Fibroblast of the aortic adventitia (primary cell): ENCODE results near the gene PRR23E. TPM values are rescaled to one million over a fixed set of nuclear protein-coding genes. Genes with fewer than 3 reads are reported as not detected.

ENCODE experiments used
- DNase-seq: peaks from one replicate; pipeline ENCODE4 v3.0.0-alpha.2; 2010; ENCODE audit warnings: low read depth
- H3K4me3 ChIP-seq: 2 replicates; pipeline ENCODE4 v1.5.1; 2011; ENCODE audit warnings: low read depth, mild to moderate bottlenecking, control low read depth, low read length, moderate library complexity
- total RNA-seq: library from RNA; depleted of rRNA; stranded (reverse); fragments of >200 nt; gene quantifications from 2 replicates; pipeline ENCODE4 v1.2.3, GENCODE V29; 2012; ENCODE audit warnings: low replicate concordance
- TF ChIP-seq, protein P1 (sequence below): IDR thresholded peaks from 2 replicates; pipeline ENCODE4 v1.5.1; 2011; ENCODE audit warnings: mild to moderate bottlenecking, low read length, control low read depth, inconsistent platforms; ENCODE audit not compliant: insufficient read depth

Gene PRR23E
- total RNA-seq, 1 donor, result not detected

DNA sequence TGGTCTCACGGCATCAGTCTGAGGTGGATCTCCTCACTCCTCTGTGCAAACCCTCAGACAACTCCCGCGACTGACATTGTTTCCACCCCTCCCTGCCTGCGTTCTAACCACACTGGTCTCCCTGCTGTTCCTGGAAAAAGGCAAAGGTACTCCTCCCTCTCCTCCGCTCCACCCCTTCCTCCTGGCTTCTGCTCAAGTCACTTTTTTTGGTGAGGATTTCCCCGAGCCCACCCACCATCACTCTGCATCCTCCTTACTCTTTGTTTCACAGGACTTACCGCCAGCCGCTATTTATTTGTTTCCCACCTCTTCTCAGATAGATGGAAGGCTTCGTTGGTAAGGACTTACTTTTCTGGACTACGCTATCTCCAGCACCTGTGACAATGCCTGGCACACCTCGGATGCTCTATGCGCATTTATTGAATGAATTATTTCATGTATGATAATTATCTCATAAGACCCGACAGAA is 25.6 kb downstream of the PRR23E start:
- no peak for DNase-seq
- H3K4me3 ChIP-seq, result no peak overlapping the region
- TF ChIP-seq, protein P1, sequence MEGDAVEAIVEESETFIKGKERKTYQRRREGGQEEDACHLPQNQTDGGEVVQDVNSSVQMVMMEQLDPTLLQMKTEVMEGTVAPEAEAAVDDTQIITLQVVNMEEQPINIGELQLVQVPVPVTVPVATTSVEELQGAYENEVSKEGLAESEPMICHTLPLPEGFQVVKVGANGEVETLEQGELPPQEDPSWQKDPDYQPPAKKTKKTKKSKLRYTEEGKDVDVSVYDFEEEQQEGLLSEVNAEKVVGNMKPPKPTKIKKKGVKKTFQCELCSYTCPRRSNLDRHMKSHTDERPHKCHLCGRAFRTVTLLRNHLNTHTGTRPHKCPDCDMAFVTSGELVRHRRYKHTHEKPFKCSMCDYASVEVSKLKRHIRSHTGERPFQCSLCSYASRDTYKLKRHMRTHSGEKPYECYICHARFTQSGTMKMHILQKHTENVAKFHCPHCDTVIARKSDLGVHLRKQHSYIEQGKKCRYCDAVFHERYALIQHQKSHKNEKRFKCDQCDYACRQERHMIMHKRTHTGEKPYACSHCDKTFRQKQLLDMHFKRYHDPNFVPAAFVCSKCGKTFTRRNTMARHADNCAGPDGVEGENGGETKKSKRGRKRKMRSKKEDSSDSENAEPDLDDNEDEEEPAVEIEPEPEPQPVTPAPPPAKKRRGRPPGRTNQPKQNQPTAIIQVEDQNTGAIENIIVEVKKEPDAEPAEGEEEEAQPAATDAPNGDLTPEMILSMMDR, result no peak

DNA sequence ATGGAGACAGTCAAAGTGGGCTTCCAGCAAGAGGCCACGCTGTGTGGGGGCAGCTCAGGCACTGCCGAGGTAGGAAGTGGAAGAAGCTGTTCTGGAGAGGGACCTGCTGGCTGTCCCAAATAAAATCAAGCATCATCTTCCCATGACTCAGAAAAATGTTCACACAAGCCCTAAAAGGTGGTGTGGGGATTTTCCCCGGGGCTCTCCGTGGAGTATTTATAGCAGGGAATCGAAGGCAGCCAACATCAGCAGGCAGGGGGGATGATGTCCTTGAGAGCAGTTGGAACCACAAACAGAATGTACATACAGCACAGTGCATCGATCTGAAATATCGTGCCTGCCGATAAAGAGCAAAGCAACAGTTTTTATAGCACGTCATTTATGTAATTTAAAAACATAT is 27.6 kb downstream of the PRR23E start:
- TF ChIP-seq, protein P1, result no peak
- DNase-seq, result no peak
- H3K4me3 ChIP-seq, result no peak overlapping the region

DNA sequence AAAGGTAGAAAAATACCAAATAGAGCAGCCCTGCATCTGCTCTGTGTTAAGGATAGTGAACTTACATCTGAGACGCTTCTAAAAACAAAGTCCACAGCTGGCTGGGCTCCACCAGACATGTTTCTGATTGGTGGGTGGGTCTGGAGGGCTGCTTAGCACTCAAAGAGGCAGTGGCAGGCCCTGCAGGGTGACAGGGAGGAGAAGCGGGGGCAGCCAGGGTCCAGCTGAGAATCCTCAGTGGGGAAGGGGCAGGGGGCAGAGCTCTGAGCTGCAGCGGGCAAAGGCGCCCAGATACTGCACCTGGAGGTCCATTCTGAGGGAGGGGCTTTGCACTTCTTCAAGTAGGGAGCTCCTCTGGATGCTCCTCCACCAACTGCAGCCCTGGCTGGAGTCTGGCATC is 28.1 kb downstream of the PRR23E start:
- no peak overlapping the region for H3K4me3 ChIP-seq
- no peak for DNase-seq
- TF ChIP-seq, protein P1, result no peak

DNA sequence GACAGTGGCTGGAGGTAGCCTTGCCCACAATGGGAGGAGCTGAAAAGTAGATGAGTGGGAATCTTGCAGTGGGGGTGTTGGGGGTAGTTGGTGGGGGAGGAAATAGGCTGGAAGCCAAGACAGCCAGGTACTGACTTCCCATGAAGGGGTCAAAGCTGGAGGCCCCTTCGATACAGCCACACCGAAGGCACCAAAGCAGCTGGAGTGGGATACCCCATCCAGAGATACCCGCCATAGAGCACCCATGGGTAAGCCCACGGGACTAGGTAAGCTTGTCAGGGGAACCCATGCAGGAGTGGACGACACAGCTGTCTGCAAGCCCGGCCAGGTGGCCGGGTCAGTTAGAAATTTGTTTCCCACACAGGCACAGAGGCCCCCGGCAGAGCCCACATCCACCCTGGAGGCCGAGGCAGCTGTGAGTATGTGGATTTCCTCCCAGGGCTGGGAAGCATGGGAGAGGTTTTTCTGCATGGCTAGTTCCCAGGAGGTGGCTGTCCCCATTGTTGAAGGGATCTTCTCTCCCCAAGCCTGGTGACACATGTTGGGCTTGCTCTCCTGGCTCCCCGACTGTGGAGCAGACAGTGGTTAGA is 28.6 kb downstream of the PRR23E start:
- H3K4me3 ChIP-seq, result no peak overlapping the region
- no peak for DNase-seq
- TF ChIP-seq, protein P1, result no peak

DNA sequence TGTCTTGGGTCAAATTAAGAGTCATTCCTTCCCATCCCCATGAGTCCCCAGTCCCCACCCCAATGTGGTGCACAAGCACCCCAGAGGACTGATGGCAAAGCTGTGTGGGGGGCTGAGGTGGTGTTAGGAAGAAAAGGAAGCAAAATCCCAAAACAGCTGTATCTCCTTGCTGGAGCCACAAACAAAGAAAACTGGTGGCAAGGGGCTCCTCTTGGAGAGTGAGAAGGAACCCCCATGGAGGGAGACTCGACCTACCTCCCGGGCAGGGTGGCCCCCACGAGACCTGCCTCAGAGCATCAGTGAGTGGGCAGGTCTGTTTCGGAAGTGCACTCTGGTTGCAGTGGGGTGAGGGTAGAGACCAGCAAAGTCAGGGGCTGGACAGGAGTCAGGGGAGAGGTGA is 29.2 kb downstream of the PRR23E start:
- DNase-seq, result no peak
- H3K4me3 ChIP-seq, result no peak overlapping the region
- TF ChIP-seq, protein P1, result no peak

DNA sequence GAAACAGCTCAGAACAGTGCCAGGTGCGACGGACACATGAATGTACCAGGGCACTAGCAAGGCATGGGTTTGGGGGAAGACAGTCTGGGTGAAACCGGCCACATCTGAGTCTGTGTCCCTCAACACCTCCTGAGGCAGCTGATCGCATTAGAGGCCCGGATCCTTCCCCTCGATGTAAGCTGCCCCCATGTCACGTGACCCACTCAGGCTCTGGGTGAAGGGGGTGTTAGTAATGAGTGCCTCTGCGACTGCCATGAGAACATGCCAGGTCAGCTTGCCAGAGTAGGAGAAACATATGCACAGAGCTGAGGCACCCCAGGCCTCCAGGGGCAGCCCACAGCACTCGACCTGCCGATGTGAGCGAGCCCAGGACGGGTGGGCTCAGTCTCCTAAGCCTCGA is 29.7 kb downstream of the PRR23E start:
- TF ChIP-seq, protein P1, result no peak
- DNase-seq, result no peak
- H3K4me3 ChIP-seq, result no peak overlapping the region

DNA sequence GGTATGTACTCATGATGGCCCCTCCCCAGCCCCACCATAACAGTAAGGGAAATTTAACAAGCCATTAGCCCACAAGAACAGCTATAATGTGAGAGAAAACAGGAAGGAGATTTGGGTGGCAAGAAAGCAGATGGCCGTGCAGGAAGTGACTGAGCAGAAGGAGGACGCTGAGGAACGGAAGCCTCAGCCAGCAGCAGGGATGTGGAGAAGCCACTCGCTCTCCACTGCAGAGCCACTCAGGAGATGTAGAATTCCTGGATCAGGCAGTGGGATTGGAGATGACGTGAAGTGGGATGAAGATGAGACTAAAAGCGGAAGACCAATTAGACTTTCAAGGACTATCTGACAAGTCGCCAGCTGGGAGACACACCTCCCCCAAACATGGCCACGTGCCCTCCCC is 31.2 kb downstream of the PRR23E start:
- no peak overlapping the region for H3K4me3 ChIP-seq
- no peak for DNase-seq
- TF ChIP-seq, protein P1, result no peak
